Astrocyte (in vitro differentiated cells and primary cell): Measurements from ENCODE around the gene ACACB. TPM values are rescaled to one million over a fixed set of nuclear protein-coding genes. Genes with fewer than 3 reads are reported as not detected.

ENCODE experiments used
- DNase-seq: peaks from one replicate; pipeline ENCODE4 v3.0.0-alpha.2; 2010; ENCODE audit warnings: low read depth
- FAIRE-seq: peaks from 2 replicates; lab custom pipeline; 2011; peaks lifted over from hg19 to GRCh38; lab: Jason Lieb, UNC
- H2AFZ ChIP-seq: 2 replicates; pipeline ENCODE4 v1.6.0; 2012; ENCODE audit warnings: low read depth, low read length, inconsistent platforms
- H3K27ac ChIP-seq: 2 replicates; pipeline ENCODE4 v1.5.1; 2011; ENCODE audit warnings: low read depth, low read length, inconsistent platforms
- H3K27me3 ChIP-seq: 2 replicates; pipeline ENCODE4 v1.6.0; 2011; ENCODE audit warnings: low read length, inconsistent platforms; ENCODE audit not compliant: insufficient read depth
- H3K36me3 ChIP-seq: 2 replicates; pipeline ENCODE4 v1.5.1; 2011; ENCODE audit warnings: low read length, inconsistent platforms; ENCODE audit not compliant: insufficient read depth
- H3K4me1 ChIP-seq: 2 replicates; pipeline ENCODE4 v1.5.1; 2011; ENCODE audit warnings: low read length, inconsistent platforms; ENCODE audit not compliant: insufficient read depth
- H3K4me2 ChIP-seq: 2 replicates; pipeline ENCODE4 v1.6.0; 2012; ENCODE audit warnings: low read length, inconsistent platforms
- H3K4me3 ChIP-seq: 2 replicates; pipeline ENCODE4 v1.5.1; 2011; ENCODE audit warnings: low read depth, mild to moderate bottlenecking, low read length, inconsistent platforms; ENCODE audit not compliant: insufficient read depth
- H3K79me2 ChIP-seq: 2 replicates; pipeline ENCODE4 v1.6.0; 2012; ENCODE audit warnings: mild to moderate bottlenecking, low read length, inconsistent platforms; ENCODE audit not compliant: insufficient read depth
- H3K9ac ChIP-seq: 2 replicates; pipeline ENCODE4 v1.6.0; 2012; ENCODE audit warnings: mild to moderate bottlenecking, low read length, inconsistent platforms
- H3K9me3 ChIP-seq: 2 replicates; pipeline ENCODE4 v1.5.1; 2012; ENCODE audit warnings: low read depth, mild to moderate bottlenecking, low read length, inconsistent platforms; ENCODE audit not compliant: insufficient read depth
- H4K20me1 ChIP-seq: 2 replicates; pipeline ENCODE4 v1.6.0; 2012; ENCODE audit warnings: low read length, inconsistent platforms; ENCODE audit not compliant: insufficient read depth
- H3K27ac Mint-ChIP-seq: one replicate; pipeline ENCODE4 v1.8.0; 2021; ENCODE audit warnings: mild to moderate bottlenecking, mixed read lengths; ENCODE audit not compliant: unreplicated experiment
- H3K27me3 Mint-ChIP-seq: one replicate; pipeline ENCODE4 v1.8.0; 2021; ENCODE audit warnings: low read depth, mixed read lengths; ENCODE audit not compliant: unreplicated experiment
- H3K36me3 Mint-ChIP-seq: one replicate; pipeline ENCODE4 v1.8.0; 2021; ENCODE audit warnings: low read depth, mixed read lengths; ENCODE audit not compliant: unreplicated experiment
- H3K4me1 Mint-ChIP-seq: one replicate; pipeline ENCODE4 v1.8.0; 2021; ENCODE audit warnings: low read depth, mixed read lengths; ENCODE audit not compliant: unreplicated experiment
- H3K4me3 Mint-ChIP-seq: one replicate; pipeline ENCODE4 v1.8.0; 2021; ENCODE audit warnings: mild to moderate bottlenecking, moderate library complexity, mixed read lengths; ENCODE audit not compliant: unreplicated experiment
- H3K9me3 Mint-ChIP-seq: one replicate; pipeline ENCODE4 v1.8.0; 2021; ENCODE audit warnings: mild to moderate bottlenecking, mixed read lengths; ENCODE audit not compliant: unreplicated experiment
- CTCF ChIP-seq: IDR thresholded peaks from 2 replicates; pipeline ENCODE4 v1.5.1; 2011; ENCODE audit warnings: low read depth, mild to moderate bottlenecking, inconsistent platforms, low read length, moderate library complexity; ENCODE audit not compliant: insufficient read depth
- EZH2 ChIP-seq: IDR thresholded peaks from 2 replicates; pipeline ENCODE4 v1.6.1; 2012; ENCODE audit warnings: mild to moderate bottlenecking, low read length, inconsistent platforms; ENCODE audit not compliant: insufficient read depth
- total RNA-seq: library from RNA; stranded (reverse); gene quantifications from 2 replicates; pipeline ENCODE4 v1.2.1, GENCODE V29; 2021

The ACACB gene
- total RNA-seq, 1 donor from 2014 or later = 3.9 TPM

- Histone ChIP-seq H3K9ac (no peak overlapping the region), H3K9me3 (no peaks in the 10 kb centered on the region), H3K36me3 (no peaks in the 10 kb centered on the region), H4K20me1 (no peaks in the 10 kb centered on the region), H3K27me3 (no peaks in the 10 kb centered on the region), H3K27ac (no peak overlapping the region), H3K4me3 (no peak overlapping the region), H2AFZ (no peak overlapping the region), H3K4me1 (no peaks in the 10 kb centered on the region), H3K4me2 (no peak overlapping the region), H3K79me2 (no peaks in the 10 kb centered on the region)
- peaks cover 4% of the 10 kb centered on the region for H3K36me3 Mint-ChIP-seq
- no peak overlapping the region for H3K4me3 Mint-ChIP-seq
- peaks cover 6% of the 10 kb centered on the region for H3K4me1 Mint-ChIP-seq
- DNase-seq (no peak), FAIRE-seq (no peak)
- no peaks in the 10 kb centered on the region for H3K9me3 Mint-ChIP-seq
- H3K27ac Mint-ChIP-seq = no peak overlapping the region
- H3K27me3 Mint-ChIP-seq = peaks cover 3% of the 10 kb centered on the region
- no peak for TF ChIP-seq CTCF
- no peak for TF ChIP-seq EZH2
Measured at GRCh38 chr12:109188108-109188712, 71.8 kb downstream of the ACACB start.

- TF ChIP-seq CTCF (no peak), EZH2 (no peak)
- H3K36me3 Mint-ChIP-seq = peaks cover 4% of the 10 kb centered on the region
- no peaks in the 10 kb centered on the region for H3K9me3 ChIP-seq
Measured at GRCh38 chr12:109189291-109189690, 72.9 kb downstream of the ACACB start.

GRCh38 chr12:109191621-109192250 is 75.3 kb downstream of the ACACB start:
- no peaks in the 10 kb centered on the region for H3K4me1 ChIP-seq
- no peak overlapping the region for H3K4me3 ChIP-seq
- H3K9ac ChIP-seq = no peak overlapping the region
- no peaks in the 10 kb centered on the region for H4K20me1 ChIP-seq
- H3K4me3 Mint-ChIP-seq = no peak overlapping the region
- no peak overlapping the region for H3K4me2 ChIP-seq
- no peaks in the 10 kb centered on the region for H3K27me3 ChIP-seq
- no peak for DNase-seq
- no peaks in the 10 kb centered on the region for H3K79me2 ChIP-seq
- peaks cover 6% of the 10 kb centered on the region for H3K36me3 Mint-ChIP-seq
- TF ChIP-seq EZH2 = no peak
- TF ChIP-seq CTCF = no peak
- no peak for FAIRE-seq
- H3K27me3 Mint-ChIP-seq = peaks cover 3% of the 10 kb centered on the region
- H3K27ac Mint-ChIP-seq = peak overlapping the region; percentile 58
- H2AFZ ChIP-seq = no peak overlapping the region
- H3K36me3 ChIP-seq = no peaks in the 10 kb centered on the region
- H3K9me3 Mint-ChIP-seq = no peaks in the 10 kb centered on the region
- peaks cover 9% of the 10 kb centered on the region for H3K4me1 Mint-ChIP-seq
- H3K9me3 ChIP-seq = no peaks in the 10 kb centered on the region
- H3K27ac ChIP-seq = no peak overlapping the region

More at GRCh38 chr12:109189291-109189690, 72.9 kb downstream of the ACACB start:
- Histone ChIP-seq H3K4me2 (no peak overlapping the region), H3K27me3 (no peaks in the 10 kb centered on the region), H4K20me1 (no peaks in the 10 kb centered on the region), H3K4me1 (no peaks in the 10 kb centered on the region), H3K36me3 (no peaks in the 10 kb centered on the region), H3K27ac (no peak overlapping the region), H3K79me2 (no peaks in the 10 kb centered on the region), H3K4me3 (no peak overlapping the region), H2AFZ (no peak overlapping the region), H3K9ac (no peak overlapping the region)
- H3K27ac Mint-ChIP-seq = no peak overlapping the region
- no peak overlapping the region for H3K4me3 Mint-ChIP-seq
- H3K9me3 Mint-ChIP-seq = no peaks in the 10 kb centered on the region
- peaks cover 3% of the 10 kb centered on the region for H3K27me3 Mint-ChIP-seq
- peaks cover 6% of the 10 kb centered on the region for H3K4me1 Mint-ChIP-seq
- FAIRE-seq (no peak), DNase-seq (no peak)
